COR-L47 (cell line): ENCODE data around the gene PARD3.
"Not testable (repeated sequence)": the region's sequence is repeated elsewhere in the genome, so short reads cannot be mapped to it uniquely, and the experiment has no call there.

Source experiments
- DNase-seq: peaks from one replicate; lab custom pipeline; 2025; lab: John Stamatoyannopoulos, UW

Gene PARD3

GRCh38 chr10:34766811-34767494 lies 48.1 kb downstream of the PARD3 start:
- no peak for DNase-seq

GRCh38 chr10:34766266-34766600 lies 48.9 kb downstream of the PARD3 start:
- DNase-seq = no peak

GRCh38 chr10:34764472-34764946 lies 50.6 kb downstream of the PARD3 start:
- DNase-seq = peak; percentile 14

- no peak for DNase-seq
Measured at GRCh38 chr10:34762603-34763299, 52.3 kb downstream of the PARD3 start.

GRCh38 chr10:34762156-34762555 lies 52.9 kb downstream of the PARD3 start:
- no peak for DNase-seq

GRCh38 chr10:34761453-34761852 lies 53.6 kb downstream of the PARD3 start:
- no peak for DNase-seq

- no peak for DNase-seq
Measured at GRCh38 chr10:34760606-34761005, 54.5 kb downstream of the PARD3 start.

GRCh38 chr10:34759837-34760215 lies 55.3 kb downstream of the PARD3 start:
- DNase-seq = no peak

GRCh38 chr10:34759161-34759836 lies 55.8 kb downstream of the PARD3 start:
- DNase-seq = no peak

- DNase-seq = no peak
Measured at GRCh38 chr10:34758447-34758996, 56.6 kb downstream of the PARD3 start.

- DNase-seq = no peak
Measured at GRCh38 chr10:34757933-34758332, 57.2 kb downstream of the PARD3 start.

- DNase-seq = not testable (repeated sequence)
Measured at GRCh38 chr10:34757181-34757580, 57.9 kb downstream of the PARD3 start.

GRCh38 chr10:34756584-34756983 lies 58.5 kb downstream of the PARD3 start:
- no peak for DNase-seq

- no peak for DNase-seq
Measured at GRCh38 chr10:34753014-34753757, 61.9 kb downstream of the PARD3 start.

- no peak for DNase-seq
Measured at GRCh38 chr10:34751272-34751671, 63.8 kb downstream of the PARD3 start.

GRCh38 chr10:34750795-34751194 lies 64.3 kb downstream of the PARD3 start:
- not testable (repeated sequence) for DNase-seq

GRCh38 chr10:34748767-34749166 lies 66.3 kb downstream of the PARD3 start:
- no peak for DNase-seq

- DNase-seq = no peak
Measured at GRCh38 chr10:34748357-34748756, 66.7 kb downstream of the PARD3 start.

GRCh38 chr10:34746094-34746493 lies 69.0 kb downstream of the PARD3 start:
- DNase-seq = no peak

GRCh38 chr10:34745244-34745643 lies 69.9 kb downstream of the PARD3 start:
- no peak for DNase-seq

GRCh38 chr10:34744590-34744989 lies 70.5 kb downstream of the PARD3 start:
- DNase-seq = no peak

- no peak for DNase-seq
Measured at GRCh38 chr10:34743814-34744213, 71.3 kb downstream of the PARD3 start.
